ENCODE measurements around the gene CCNL2.

GRCh38 chr1:1393428-1393827 is 5.7 kb downstream of the CCNL2 start:
- TF ChIP-seq CTCF (IDR thresholded peaks at IDR 0.05; ENCODE audit: low read depth, low read length) (no peak), EZH2phosphoT487 (IDR thresholded peaks at IDR 0.05; ENCODE audit: low read depth) (no peak)
